H1 (cell line): ENCODE results near the gene MYBPC3. TPM values are rescaled to one million over a fixed set of nuclear protein-coding genes. Genes with fewer than 3 reads are reported as not detected.

ENCODE experiments used
- CTCF ChIA-PET: fragments of 300-600 bp; sonication (Branson Sonifier 250); formaldehyde crosslinking; loops from one replicate; lab custom pipeline; 2021; ENCODE audit not compliant: partially characterized antibody; lab: Charles Lee
- POLR2A ChIA-PET: fragments of 300-600 bp; sonication (Branson Sonifier 250); formaldehyde crosslinking; loops from one replicate; lab custom pipeline; 2021; ENCODE audit warnings: inconsistent platforms; ENCODE audit not compliant: partially characterized antibody; lab: Charles Lee
- DNase-seq, 2 experiments: peaks; one replicate each; pipeline versions ENCODE4 v3.0.0 to v3.0.0-alpha.2; 2010 to 2022; ENCODE audit warnings: low spot score in 2 of 2, low read depth in 1 of 2, mixed read lengths in 1 of 2
- FAIRE-seq: peaks from 2 replicates; lab custom pipeline; 2011; peaks lifted over from hg19 to GRCh38; lab: Jason Lieb, UNC
- H2AFZ ChIP-seq: 2 replicates; pipeline ENCODE4 v1.8.1; 2012; ENCODE audit warnings: low read length, inconsistent platforms
- H2AK5ac ChIP-seq: 2 replicates; pipeline ENCODE4 v1.6.1; 2013; ENCODE audit warnings: low read depth, low read length
- H2BK120ac ChIP-seq: replicated peaks from 2 replicates; pipeline ENCODE3; 2013; ENCODE audit warnings: low read depth, low read length, inconsistent platforms
- H2BK12ac ChIP-seq: 2 replicates; pipeline ENCODE4 v1.6.1; 2013; ENCODE audit warnings: low read depth, low read length
- H2BK15ac ChIP-seq: 2 replicates; pipeline ENCODE4 v1.6.1; 2013; ENCODE audit warnings: low read length
- H2BK20ac ChIP-seq: 2 replicates; pipeline ENCODE4 v1.6.1; 2013; ENCODE audit warnings: low read length
- H2BK5ac ChIP-seq: 2 replicates; pipeline ENCODE4 v1.6.1; 2013; ENCODE audit warnings: low read depth, low read length
- H3K14ac ChIP-seq: 2 replicates; pipeline ENCODE4 v1.6.1; 2013; ENCODE audit warnings: inconsistent platforms; ENCODE audit not compliant: insufficient read length
- H3K18ac ChIP-seq: 2 replicates; pipeline ENCODE4 v1.6.1; 2013; ENCODE audit warnings: low read length; ENCODE audit errors: extremely low read depth
- H3K23ac ChIP-seq: 2 replicates; pipeline ENCODE4 v1.6.1; 2013; ENCODE audit warnings: inconsistent platforms; ENCODE audit not compliant: insufficient read length
- H3K23me2 ChIP-seq: 2 replicates; pipeline ENCODE4 v1.6.1; 2013; ENCODE audit warnings: low read depth, low read length
- H3K27ac ChIP-seq: 2 replicates; pipeline ENCODE4 v1.6.1; 2011; ENCODE audit warnings: low read depth, low read length, inconsistent platforms
- H3K27me3 ChIP-seq, 4 experiments: replicated peaks in 1 of 4; 1 replicate in 1 of 4; 2 replicates in 3 of 4; pipeline versions ENCODE4 v1.6.1 to v1.8.1; 2011 to 2013; ENCODE audit warnings: low read length in 3 of 4, mild to moderate bottlenecking in 3 of 4, inconsistent platforms in 2 of 4, mixed read lengths in 2 of 4, moderate library complexity in 1 of 4; ENCODE audit not compliant: control insufficient read depth in 3 of 4, insufficient read depth in 3 of 4; ENCODE audit errors: extremely low read depth in 1 of 4
- H3K36me3 ChIP-seq, 4 experiments: 2 replicates each; pipeline versions ENCODE4 v1.6.1 to v1.8.1; 2011 to 2013; ENCODE audit warnings: mild to moderate bottlenecking in 4 of 4, low read length in 3 of 4, moderate library complexity in 2 of 4, control low read depth in 1 of 4, inconsistent platforms in 1 of 4; ENCODE audit not compliant: insufficient read depth in 4 of 4, control insufficient read depth in 2 of 4
- H3K4ac ChIP-seq: replicated peaks from 2 replicates; pipeline ENCODE3; 2013; ENCODE audit warnings: low read length, low read depth, mixed read lengths, inconsistent platforms; ENCODE audit not compliant: insufficient read length
- H3K4me1 ChIP-seq, 4 experiments: replicated peaks in 1 of 4; 1 replicate in 1 of 4; 2 replicates in 3 of 4; pipeline versions ENCODE4 v1.6.1 to v1.8.1; 2011 to 2013; ENCODE audit warnings: low read length in 3 of 4, inconsistent platforms in 2 of 4, mixed read lengths in 1 of 4; ENCODE audit not compliant: insufficient read depth in 4 of 4, control insufficient read depth in 3 of 4
- H3K4me2 ChIP-seq, 2 experiments: 2 replicates each; pipeline versions ENCODE4 v1.6.1 to v1.8.1; 2011 to 2013; ENCODE audit warnings: low read depth in 2 of 2, low read length in 2 of 2, control low read depth in 1 of 2, inconsistent platforms in 1 of 2, mild to moderate bottlenecking in 1 of 2; ENCODE audit not compliant: insufficient read depth in 1 of 2
- H3K4me3 ChIP-seq, 4 experiments: fragments of 200-600, 300-600 bp in 1 of 4; sonication (generic), shearing (Covaris generic), sonication (Bioruptor Twin) in 1 of 4; 2 replicates each; pipeline versions ENCODE4 v1.5.1 to v1.8.1; 2011 to 2016; ENCODE audit warnings: low read length in 4 of 4, low read depth in 3 of 4, control low read depth in 2 of 4, inconsistent platforms in 2 of 4, mild to moderate bottlenecking in 2 of 4, mixed read lengths in 1 of 4, moderate library complexity in 1 of 4; ENCODE audit not compliant: insufficient read depth in 2 of 4; ENCODE audit errors: extremely low read depth in 1 of 4
- H3K56ac ChIP-seq: replicated peaks from 2 replicates; pipeline ENCODE3; 2013; ENCODE audit warnings: low read depth, mild to moderate bottlenecking, mixed read lengths, low read length, inconsistent platforms; ENCODE audit not compliant: insufficient read length
- H3K79me1 ChIP-seq: 2 replicates; pipeline ENCODE4 v1.6.1; 2013; ENCODE audit warnings: low read depth, low read length, control low read depth
- H3K79me2 ChIP-seq, 2 experiments: 2 replicates each; pipeline versions ENCODE4 v1.6.1 to v1.8.1; 2012 to 2013; ENCODE audit warnings: low read length in 2 of 2, mild to moderate bottlenecking in 2 of 2, inconsistent platforms in 1 of 2; ENCODE audit not compliant: insufficient read depth in 2 of 2, control insufficient read depth in 1 of 2
- H3K9ac ChIP-seq, 4 experiments: replicated peaks in 1 of 4; 1 replicate in 1 of 4; 2 replicates in 3 of 4; pipeline versions ENCODE4 v1.6.1 to v1.8.1; 2011 to 2013; ENCODE audit warnings: low read depth in 3 of 4, low read length in 3 of 4, control low read depth in 2 of 4, mild to moderate bottlenecking in 2 of 4, moderate library complexity in 2 of 4, inconsistent platforms in 1 of 4; ENCODE audit errors: extremely low read depth in 1 of 4
- H3K9me3 ChIP-seq, 2 experiments: 2 replicates each; pipeline versions ENCODE4 v1.6.1 to v1.8.1; 2012 to 2013; ENCODE audit warnings: mild to moderate bottlenecking in 2 of 2, moderate library complexity in 2 of 2, control low read depth in 1 of 2, inconsistent platforms in 1 of 2, low read depth in 1 of 2, low read length in 1 of 2, mixed read lengths in 1 of 2; ENCODE audit not compliant: insufficient read depth in 2 of 2
- H4K20me1 ChIP-seq, 2 experiments: replicated peaks in 1 of 2; 2 replicates each; pipeline versions ENCODE3 to v1.8.1; 2011 to 2013; ENCODE audit warnings: inconsistent platforms in 2 of 2, low read length in 2 of 2, mild to moderate bottlenecking in 1 of 2; ENCODE audit not compliant: insufficient read depth in 2 of 2, control insufficient read depth in 1 of 2
- H4K5ac ChIP-seq: 2 replicates; pipeline ENCODE4 v1.6.1; 2013; ENCODE audit warnings: low read length, low read depth, mixed read lengths, inconsistent platforms; ENCODE audit not compliant: insufficient read length
- H4K8ac ChIP-seq: 2 replicates; pipeline ENCODE4 v1.8.0; 2013; ENCODE audit warnings: mild to moderate bottlenecking, moderate library complexity, low read length, inconsistent platforms; ENCODE audit not compliant: insufficient read depth; ENCODE audit errors: extremely low read depth
- H4K91ac ChIP-seq: replicated peaks from 2 replicates; pipeline ENCODE3; 2013; ENCODE audit warnings: low read length, mixed read lengths, inconsistent platforms; ENCODE audit not compliant: insufficient read length
- BACH1 ChIP-seq: IDR thresholded peaks from 2 replicates; pipeline ENCODE4 v1.6.1; 2012; ENCODE audit warnings: low read length, improper control_type of control experiment
- BCL11A ChIP-seq, 2 experiments: IDR thresholded peaks; one replicate each; pipeline ENCODE4 v1.6.1; 2011; ENCODE audit warnings: low read depth in 2 of 2, low read length in 2 of 2, mild to moderate bottlenecking in 2 of 2
- CTCF ChIP-seq, 3 experiments: IDR thresholded peaks; 1 replicate in 2 of 3; 2 replicates in 1 of 3; pipeline versions ENCODE4 v1.5.1 to v1.6.1; 2011; ENCODE audit warnings: low read length in 3 of 3, mild to moderate bottlenecking in 3 of 3, inconsistent platforms in 2 of 3, low read depth in 1 of 3, moderate library complexity in 1 of 3; ENCODE audit not compliant: insufficient read depth in 1 of 3; ENCODE audit errors: control extremely low read depth in 1 of 3
- HDAC6 ChIP-seq: IDR thresholded peaks from one replicate; pipeline ENCODE4 v1.7.1; 2012; ENCODE audit warnings: low read depth, mild to moderate bottlenecking, inconsistent platforms, low read length, moderate library complexity
- MAFK ChIP-seq: IDR thresholded peaks from 2 replicates; pipeline ENCODE4 v1.6.1; 2012; ENCODE audit warnings: low read depth, mild to moderate bottlenecking, improper control_type of control experiment, low read length
- POLR2AphosphoS5 ChIP-seq: IDR thresholded peaks from 2 replicates; pipeline ENCODE4 v1.6.1; 2011; ENCODE audit warnings: low read depth, low read length
- RBBP5 ChIP-seq: IDR thresholded peaks from 2 replicates; pipeline ENCODE4 v1.7.1; 2012; ENCODE audit warnings: low read depth, mild to moderate bottlenecking, inconsistent platforms, low read length, moderate library complexity, borderline replicate concordance
- SAP30 ChIP-seq: fragments of 300-600 bp; sonication (generic); IDR thresholded peaks from 2 replicates; pipeline ENCODE4 v1.7.1; 2012; ENCODE audit warnings: low read length, moderate library complexity, mild to moderate bottlenecking, inconsistent platforms; ENCODE audit not compliant: insufficient read depth, insufficient replicate concordance
- SIRT6 ChIP-seq: IDR thresholded peaks from one replicate; pipeline ENCODE4 v1.7.1; 2012; ENCODE audit warnings: low read length, inconsistent platforms
- SUZ12 ChIP-seq: fragments of 200-600 bp; sonication (generic); IDR thresholded peaks from 2 replicates; pipeline ENCODE4 v1.6.1; 2012; ENCODE audit warnings: mild to moderate bottlenecking, inconsistent platforms, low read length, moderate library complexity, mixed read lengths
- TEAD4 ChIP-seq: IDR thresholded peaks from 2 replicates; pipeline ENCODE4 v1.6.1; 2012; ENCODE audit warnings: low read depth, low read length, inconsistent platforms, mixed read lengths
- YY1 ChIP-seq: IDR thresholded peaks from 2 replicates; pipeline ENCODE4 v1.6.1; 2011; ENCODE audit warnings: low read depth, mild to moderate bottlenecking, low read length
- WGBS, 2 experiments: shearing (Covaris generic) in 1 of 2; methylation state at CpG; one replicate each; pipeline versions ENCODE4 v1.1.6 to v1.1.7; 2013 to 2015; ENCODE audit warnings: low lambda C conversion rate in 2 of 2, mixed read lengths in 2 of 2, inconsistent platforms in 1 of 2, low coverage in 1 of 2, missing lambda C conversion rate in 1 of 2; ENCODE audit not compliant: insufficient replicate concordance in 2 of 2, insufficient coverage in 1 of 2, insufficient read length in 1 of 2; ENCODE audit errors: extremely low coverage in 1 of 2, missing lambda C conversion rate in 1 of 2; 5-methylcytosine and 5-hydroxymethylcytosine counted together
- polyA plus RNA-seq, 7 experiments: library from polyadenylated mRNA; depleted of rRNA in 3 of 7; stranded (reverse) in 5 of 7; unstranded in 2 of 7; fragments of >200 nt in 5 of 7; fragments of 200-250 nt in 2 of 7; gene quantifications; 1 replicate in 5 of 7; 2 replicates in 1 of 7; 4 replicates in 1 of 7; pipeline versions ENCODE4 v1.2.1 to v1.2.3, GENCODE V29; 2011 to 2013; ENCODE audit warnings: missing spikeins in 2 of 7, mixed read lengths in 2 of 7
- total RNA-seq: library from RNA; stranded (reverse); fragmentation: NEBNext Ultra II Directional; extraction: Animal tissue kit (Norgen Biotek cat#: 25700); gene quantifications from 2 replicates; pipeline ENCODE4 v1.2.1, GENCODE V29; 2021

The MYBPC3 gene
- total and polyA plus RNA-seq, 2 of the 8 experiments (the other 6 are each of a cell fraction or from before 2014, with no cell fraction given) = 0.05 TPM; not detected in 1

GRCh38 chr11:47289856-47290255 is 62.6 kb downstream of the MYBPC3 start:
- Histone ChIP-seq H3K4me1 (no peaks in the 10 kb centered on the region), H2AFZ (no peak overlapping the region), H3K79me1 (no peaks in the 10 kb centered on the region), H3K36me3 (peaks cover 23 to 64% (median 48%) of the 10 kb centered on the region in 4 experiments), H3K27ac (no peak overlapping the region), H3K23me2 (no peaks in the 10 kb centered on the region), H2AK5ac (no peak overlapping the region), H2BK12ac (no peak overlapping the region), H4K8ac (no peak overlapping the region), H3K27me3 (no peaks in the 10 kb centered on the region), H2BK15ac (no peak overlapping the region), H4K20me1 (peaks cover 2 to 5% of the 10 kb centered on the region in 2 experiments), H4K5ac (no peak overlapping the region), H3K4me2 (no peak overlapping the region), H3K23ac (no peak overlapping the region), H2BK20ac (no peak overlapping the region), H3K14ac (no peak overlapping the region), H3K9ac (no peak overlapping the region), H3K4ac (no peak overlapping the region), H3K9me3 (no peaks in the 10 kb centered on the region), H3K4me3 (no peak overlapping the region), H3K56ac (no peak overlapping the region), H4K91ac (no peak overlapping the region), H3K79me2 (no peaks in the 10 kb centered on the region), H3K18ac (no peak overlapping the region), H2BK5ac (no peak overlapping the region), H2BK120ac (no peak overlapping the region)
- POLR2A ChIA-PET = interaction anchor here (1.2 to 1.4 kb wide), 2 partner anchors 9 to 10 kb away, joined by 3 read pairs; no protein-coding TSS in a partner anchor
- CTCF ChIA-PET = interaction anchor here (0.7 to 1.3 kb wide), 3 partner anchors 32 to 55 kb away, joined by 3 to 4 read pairs (median 3); partner anchors contain the start of gene ACP2
- FAIRE-seq (no peak), DNase-seq (no peak)
- WGBS, 2 experiments = 90% methylated on average over 15 of the region's 15 CpGs; no CpG with 5 or more reads in 1 of the 2 experiments
- TF ChIP-seq CTCF (IDR thresholded peaks at IDR 0.05; ENCODE audit: control extremely low read depth in 1 of 3, insufficient read depth in 1 of 3, low read depth in 1 of 3, low read length in 3 of 3) (no peak), BACH1 (no peak), YY1 (no peak), SUZ12 (no peak), POLR2AphosphoS5 (no peak), HDAC6 (no peak), SIRT6 (no peak), MAFK (no peak), BCL11A (IDR thresholded peaks at IDR 0.05; ENCODE audit: low read depth in 2 of 2, low read length in 2 of 2) (no peak), TEAD4 (no peak), SAP30 (no peak), RBBP5 (no peak)
